ENCODE measurements around the gene DYRK1B. TPM values are rescaled to one million over a fixed set of nuclear protein-coding genes. Genes with fewer than 3 reads are reported as not detected.

Gene DYRK1B
- total RNA-seq, 1 donor from 2014 or later, result 25.1 TPM

DNA sequence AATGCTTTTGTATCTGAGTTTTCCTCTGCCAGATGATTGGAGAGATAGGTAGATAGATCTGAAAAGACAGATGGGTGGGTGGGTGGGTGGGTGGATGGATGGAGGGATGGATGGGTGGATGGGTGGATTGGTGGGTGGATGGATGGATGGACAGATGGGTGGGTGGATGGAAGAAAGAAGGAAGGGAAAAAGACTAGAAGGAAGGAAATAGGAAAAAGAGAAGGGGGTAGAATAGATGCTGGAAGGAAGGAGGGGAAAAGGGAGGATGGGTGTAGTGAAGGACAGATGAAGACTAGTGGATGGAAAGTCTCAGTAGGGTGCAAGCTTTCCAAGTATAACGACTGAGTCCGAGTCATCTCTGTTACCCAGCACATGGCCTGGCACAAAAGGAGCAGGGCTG is 31.2 kb upstream of the DYRK1B start:
- no peaks in the 10 kb centered on the region for H3K36me3 ChIP-seq (ENCODE audit: control insufficient read depth in 3 of 3, insufficient read depth in 3 of 3, low read length in 3 of 3)
- no peak overlapping the region for H3K9ac ChIP-seq (ENCODE audit: low read depth in 1 of 3, low read length in 3 of 3)
- no peaks in the 10 kb centered on the region for H3K27me3 ChIP-seq (ENCODE audit: control insufficient read depth in 3 of 3, insufficient read depth in 3 of 3, low read length in 3 of 3)
- H3K4me1 ChIP-seq (ENCODE audit: control insufficient read depth in 3 of 3, insufficient read depth in 3 of 3, low read length in 3 of 3), result peaks cover 0 to 10% (median 0%) of the 10 kb centered on the region in 3 donors
- no peak overlapping the region for H3K27ac ChIP-seq (ENCODE audit: low read depth, low read length)
- H3K9me3 ChIP-seq (ENCODE audit: control insufficient read depth in 3 of 3, low read length in 3 of 3), result no peaks in the 10 kb centered on the region
- no peak overlapping the region for H3K4me3 ChIP-seq (ENCODE audit: low read length in 3 of 3)

DNA sequence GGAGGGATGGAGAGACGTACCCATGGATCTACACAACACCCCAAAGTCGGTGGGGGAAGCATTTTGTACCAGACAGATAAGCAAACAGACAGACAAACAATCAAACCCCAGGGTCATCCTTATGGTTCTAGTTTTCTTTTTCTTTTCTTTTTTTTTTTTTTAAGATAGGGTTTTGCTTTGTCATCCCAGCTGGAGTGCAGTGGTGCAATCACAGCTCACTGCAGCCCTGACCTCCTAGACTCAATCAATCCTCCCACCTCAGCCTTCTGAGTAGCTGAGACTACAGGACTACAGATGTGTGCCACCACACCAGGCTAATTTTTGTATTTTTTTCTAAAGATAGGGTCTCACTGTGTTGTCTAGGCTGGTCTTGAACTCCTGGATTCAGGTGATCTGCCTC is 30.2 kb upstream of the DYRK1B start:
- Histone ChIP-seq H3K27me3 (ENCODE audit: control insufficient read depth in 3 of 3, insufficient read depth in 3 of 3, low read length in 3 of 3) (no peaks in the 10 kb centered on the region), H3K4me1 (ENCODE audit: control insufficient read depth in 3 of 3, insufficient read depth in 3 of 3, low read length in 3 of 3) (peaks cover 0 to 10% (median 0%) of the 10 kb centered on the region in 3 donors), H3K36me3 (ENCODE audit: control insufficient read depth in 3 of 3, insufficient read depth in 3 of 3, low read length in 3 of 3) (no peaks in the 10 kb centered on the region), H3K27ac (ENCODE audit: low read depth, low read length) (no peak overlapping the region), H3K9ac (ENCODE audit: low read depth in 1 of 3, low read length in 3 of 3) (no peak overlapping the region), H3K9me3 (ENCODE audit: control insufficient read depth in 3 of 3, low read length in 3 of 3) (no peaks in the 10 kb centered on the region), H3K4me3 (ENCODE audit: low read length in 3 of 3) (no peak overlapping the region)

DNA sequence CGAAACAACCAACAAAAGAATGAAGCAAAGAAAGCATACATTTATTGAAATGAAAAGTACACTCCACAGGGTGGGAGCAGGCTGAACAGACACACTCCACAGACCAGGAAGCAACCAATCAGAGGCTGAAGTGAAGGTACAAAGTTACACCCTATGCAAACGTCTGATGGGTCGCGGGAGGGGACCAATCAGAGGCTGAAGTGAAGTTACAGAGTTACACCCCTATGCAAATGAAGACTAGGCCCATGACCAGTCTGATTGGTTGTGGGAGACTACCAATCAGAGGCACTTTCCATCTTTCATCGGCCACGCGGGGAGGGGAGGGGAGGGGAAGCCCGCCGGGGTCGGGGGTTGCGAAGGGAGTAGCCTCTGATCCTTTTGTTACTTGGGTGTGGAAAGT is 24.6 kb upstream of the DYRK1B start:
- no peak overlapping the region for H3K9ac ChIP-seq (ENCODE audit: low read depth in 1 of 3, low read length in 3 of 3)
- no peak overlapping the region for H3K27ac ChIP-seq (ENCODE audit: low read depth, low read length)
- H3K4me1 ChIP-seq (ENCODE audit: control insufficient read depth in 3 of 3, insufficient read depth in 3 of 3, low read length in 3 of 3), result no peaks in the 10 kb centered on the region
- peaks cover 0 to 2% (median 0%) of the 10 kb centered on the region in 3 donors for H3K9me3 ChIP-seq (ENCODE audit: control insufficient read depth in 3 of 3, low read length in 3 of 3)
- peak overlapping the region in 1 of 3 donors; percentile 54 for H3K4me3 ChIP-seq (ENCODE audit: low read length in 3 of 3)
- no peaks in the 10 kb centered on the region for H3K36me3 ChIP-seq (ENCODE audit: control insufficient read depth in 3 of 3, insufficient read depth in 3 of 3, low read length in 3 of 3)
- no peaks in the 10 kb centered on the region for H3K27me3 ChIP-seq (ENCODE audit: control insufficient read depth in 3 of 3, insufficient read depth in 3 of 3, low read length in 3 of 3)

DNA sequence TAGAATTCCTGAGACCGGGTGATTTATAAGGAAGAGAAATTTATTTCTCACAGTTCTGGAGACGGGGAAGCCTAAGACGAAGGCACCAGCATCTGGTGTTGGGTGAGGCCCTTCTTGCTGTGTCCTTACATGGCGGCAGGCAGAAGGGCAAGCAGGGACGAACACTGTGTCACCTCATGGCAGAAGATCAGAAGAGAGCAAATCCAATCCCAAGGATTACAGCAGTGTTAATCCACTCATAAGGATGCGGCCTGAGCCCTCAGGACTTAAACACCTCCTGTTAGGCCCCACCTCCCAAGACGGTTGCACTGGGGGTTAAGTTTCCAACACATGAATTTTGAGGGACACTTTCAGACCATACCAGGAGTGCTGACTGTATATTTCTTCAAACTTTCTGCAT is 18.9 kb upstream of the DYRK1B start:
- no peaks in the 10 kb centered on the region for H3K36me3 ChIP-seq (ENCODE audit: control insufficient read depth in 3 of 3, insufficient read depth in 3 of 3, low read length in 3 of 3)
- H3K9me3 ChIP-seq (ENCODE audit: control insufficient read depth in 3 of 3, low read length in 3 of 3), result no peaks in the 10 kb centered on the region
- H3K4me3 ChIP-seq (ENCODE audit: low read length in 3 of 3), result no peak overlapping the region
- H3K9ac ChIP-seq (ENCODE audit: low read depth in 1 of 3, low read length in 3 of 3), result no peak overlapping the region
- H3K27ac ChIP-seq (ENCODE audit: low read depth, low read length), result no peak overlapping the region
- no peaks in the 10 kb centered on the region for H3K27me3 ChIP-seq (ENCODE audit: control insufficient read depth in 3 of 3, insufficient read depth in 3 of 3, low read length in 3 of 3)
- no peaks in the 10 kb centered on the region for H3K4me1 ChIP-seq (ENCODE audit: control insufficient read depth in 3 of 3, insufficient read depth in 3 of 3, low read length in 3 of 3)

DNA sequence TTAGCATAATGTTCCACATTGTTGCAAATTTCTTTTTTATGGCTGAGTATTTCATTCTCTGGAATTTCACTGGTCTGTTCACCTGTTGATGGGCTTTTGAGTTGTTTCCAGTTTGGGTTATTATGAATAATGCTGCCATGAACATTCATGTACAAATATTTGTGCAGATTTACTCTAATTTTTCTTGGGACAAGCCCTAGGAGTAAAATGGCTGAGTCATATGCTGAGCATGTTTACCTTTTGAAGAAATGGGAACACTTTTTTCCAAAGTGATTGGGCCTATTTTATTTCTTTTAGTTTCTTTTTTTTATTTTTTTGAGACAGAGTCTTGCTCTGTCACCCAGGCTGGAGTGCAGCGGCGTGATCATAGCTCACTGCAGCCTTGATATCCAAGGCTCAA is 16.9 kb upstream of the DYRK1B start:
- H3K27me3 ChIP-seq (ENCODE audit: control insufficient read depth in 3 of 3, insufficient read depth in 3 of 3, low read length in 3 of 3), result no peaks in the 10 kb centered on the region

DNA sequence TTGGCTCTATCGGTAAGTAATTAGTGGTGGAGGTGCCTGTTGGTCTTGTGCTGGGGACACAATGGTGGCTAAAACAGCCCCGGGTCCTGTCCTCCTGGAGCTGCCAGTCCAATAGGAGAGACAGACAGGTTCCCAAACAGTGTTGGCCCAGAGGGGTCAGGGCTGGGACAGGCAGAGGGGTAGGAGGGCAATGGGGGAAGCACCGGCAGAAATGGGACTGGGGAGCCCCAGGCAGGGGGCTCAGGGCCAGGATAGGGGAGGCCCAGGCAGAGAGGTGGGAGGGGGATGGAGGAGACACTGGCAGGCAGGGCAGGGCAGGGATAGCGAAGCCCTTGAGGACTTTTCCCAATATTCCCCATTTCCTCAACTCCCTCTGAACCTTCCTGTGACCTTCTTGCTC is 14.4 kb upstream of the DYRK1B start:
- H3K4me3 ChIP-seq (ENCODE audit: low read length in 3 of 3), result no peak overlapping the region
- H3K9ac ChIP-seq (ENCODE audit: low read depth in 1 of 3, low read length in 3 of 3), result no peak overlapping the region
- no peak overlapping the region for H3K27ac ChIP-seq (ENCODE audit: low read depth, low read length)
- H3K4me1 ChIP-seq (ENCODE audit: control insufficient read depth in 3 of 3, insufficient read depth in 3 of 3, low read length in 3 of 3), result peaks cover 27 to 32% (median 30%) of the 10 kb centered on the region in 3 donors
- no peaks in the 10 kb centered on the region for H3K9me3 ChIP-seq (ENCODE audit: control insufficient read depth in 3 of 3, low read length in 3 of 3)
- H3K27me3 ChIP-seq (ENCODE audit: control insufficient read depth in 3 of 3, insufficient read depth in 3 of 3, low read length in 3 of 3), result no peaks in the 10 kb centered on the region
- no peaks in the 10 kb centered on the region for H3K36me3 ChIP-seq (ENCODE audit: control insufficient read depth in 3 of 3, insufficient read depth in 3 of 3, low read length in 3 of 3)

More for the DNA sequence above, 16.9 kb upstream of the DYRK1B start:
- Histone ChIP-seq H3K27ac (ENCODE audit: low read depth, low read length) (no peak overlapping the region), H3K4me1 (ENCODE audit: control insufficient read depth in 3 of 3, insufficient read depth in 3 of 3, low read length in 3 of 3) (peaks cover 8 to 10% (median 9%) of the 10 kb centered on the region in 3 donors), H3K4me3 (ENCODE audit: low read length in 3 of 3) (no peak overlapping the region), H3K9me3 (ENCODE audit: control insufficient read depth in 3 of 3, low read length in 3 of 3) (no peaks in the 10 kb centered on the region), H3K9ac (ENCODE audit: low read depth in 1 of 3, low read length in 3 of 3) (no peak overlapping the region), H3K36me3 (ENCODE audit: control insufficient read depth in 3 of 3, insufficient read depth in 3 of 3, low read length in 3 of 3) (no peaks in the 10 kb centered on the region)

DNA sequence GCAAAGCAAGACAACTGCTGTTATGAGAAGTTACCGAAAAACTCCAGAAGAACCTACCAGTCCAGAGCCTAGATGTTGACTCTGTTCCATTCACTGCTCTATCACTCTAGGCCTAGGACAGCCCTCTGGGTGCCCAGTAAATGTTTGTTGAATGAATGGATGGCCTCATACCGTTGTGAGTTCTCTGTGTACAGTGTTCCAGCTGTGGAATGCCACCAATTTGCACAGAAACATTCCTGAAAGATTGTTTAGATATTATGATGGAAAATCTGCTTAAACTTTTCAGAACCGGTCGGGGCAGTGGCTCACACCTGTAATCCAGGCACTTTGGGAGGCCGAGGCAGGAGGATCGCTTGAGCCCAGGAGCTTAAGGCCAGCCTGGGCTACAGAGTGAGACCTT is 13.6 kb upstream of the DYRK1B start:
- H3K36me3 ChIP-seq (ENCODE audit: control insufficient read depth in 3 of 3, insufficient read depth in 3 of 3, low read length in 3 of 3), result no peaks in the 10 kb centered on the region
- H3K4me3 ChIP-seq (ENCODE audit: low read length in 3 of 3), result no peak overlapping the region
- no peaks in the 10 kb centered on the region for H3K27me3 ChIP-seq (ENCODE audit: control insufficient read depth in 3 of 3, insufficient read depth in 3 of 3, low read length in 3 of 3)
- peaks cover 33 to 41% (median 35%) of the 10 kb centered on the region in 3 donors for H3K4me1 ChIP-seq (ENCODE audit: control insufficient read depth in 3 of 3, insufficient read depth in 3 of 3, low read length in 3 of 3)
- H3K27ac ChIP-seq (ENCODE audit: low read depth, low read length), result no peak overlapping the region
- no peaks in the 10 kb centered on the region for H3K9me3 ChIP-seq (ENCODE audit: control insufficient read depth in 3 of 3, low read length in 3 of 3)
- no peak overlapping the region for H3K9ac ChIP-seq (ENCODE audit: low read depth in 1 of 3, low read length in 3 of 3)

DNA sequence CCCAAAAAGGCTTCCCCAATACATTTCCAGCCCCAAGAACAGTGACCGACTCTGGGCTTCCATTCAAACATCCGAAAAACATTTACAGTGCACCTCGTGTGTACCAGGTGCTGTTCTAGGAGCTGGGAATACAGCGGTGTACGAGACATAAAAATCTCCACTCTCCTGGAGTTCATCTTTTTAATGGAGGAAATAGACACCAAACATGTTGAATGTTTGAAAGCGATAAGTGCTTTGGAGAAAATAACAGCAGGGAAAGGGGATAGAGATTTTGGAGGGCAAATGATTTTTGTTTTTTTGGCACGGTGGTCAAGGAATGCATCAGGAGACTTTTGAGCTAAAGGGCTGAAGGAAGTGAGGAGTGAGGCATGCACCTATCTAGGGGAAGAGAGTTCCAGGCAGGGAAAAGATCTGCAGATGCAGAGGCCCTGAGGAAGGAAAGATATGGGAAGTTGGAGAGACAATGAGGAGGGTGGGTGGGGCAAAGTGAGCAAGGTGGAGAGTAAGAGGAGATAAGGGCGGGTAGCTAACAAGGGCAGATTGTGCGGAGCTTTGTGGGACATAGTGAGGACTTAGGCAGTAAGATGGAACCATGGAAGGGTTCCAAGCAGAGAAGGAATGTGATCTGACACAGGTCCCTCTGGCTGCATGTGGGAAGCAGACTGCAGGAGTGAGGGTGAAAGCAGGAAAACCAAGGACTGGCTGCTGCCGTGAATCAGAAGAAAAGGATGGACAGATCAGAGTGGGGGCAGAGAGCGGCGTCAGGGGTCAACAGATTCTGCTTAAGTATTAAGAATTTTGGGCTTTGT is 12.9 kb upstream of the DYRK1B start:
- Histone ChIP-seq H3K9me3 (ENCODE audit: control insufficient read depth in 3 of 3, low read length in 3 of 3) (no peaks in the 10 kb centered on the region), H3K27ac (ENCODE audit: low read depth, low read length) (peak overlapping the region; percentile 92), H3K4me1 (ENCODE audit: control insufficient read depth in 3 of 3, insufficient read depth in 3 of 3, low read length in 3 of 3) (peaks cover 34 to 42% (median 36%) of the 10 kb centered on the region in 3 donors), H3K36me3 (ENCODE audit: control insufficient read depth in 3 of 3, insufficient read depth in 3 of 3, low read length in 3 of 3) (no peaks in the 10 kb centered on the region), H3K9ac (ENCODE audit: low read depth in 1 of 3, low read length in 3 of 3) (peak overlapping the region; percentile 87 to 95 (median 92)), H3K27me3 (ENCODE audit: control insufficient read depth in 3 of 3, insufficient read depth in 3 of 3, low read length in 3 of 3) (no peaks in the 10 kb centered on the region), H3K4me3 (ENCODE audit: low read length in 3 of 3) (peak overlapping the region; percentile 80 to 94 (median 90))

DNA sequence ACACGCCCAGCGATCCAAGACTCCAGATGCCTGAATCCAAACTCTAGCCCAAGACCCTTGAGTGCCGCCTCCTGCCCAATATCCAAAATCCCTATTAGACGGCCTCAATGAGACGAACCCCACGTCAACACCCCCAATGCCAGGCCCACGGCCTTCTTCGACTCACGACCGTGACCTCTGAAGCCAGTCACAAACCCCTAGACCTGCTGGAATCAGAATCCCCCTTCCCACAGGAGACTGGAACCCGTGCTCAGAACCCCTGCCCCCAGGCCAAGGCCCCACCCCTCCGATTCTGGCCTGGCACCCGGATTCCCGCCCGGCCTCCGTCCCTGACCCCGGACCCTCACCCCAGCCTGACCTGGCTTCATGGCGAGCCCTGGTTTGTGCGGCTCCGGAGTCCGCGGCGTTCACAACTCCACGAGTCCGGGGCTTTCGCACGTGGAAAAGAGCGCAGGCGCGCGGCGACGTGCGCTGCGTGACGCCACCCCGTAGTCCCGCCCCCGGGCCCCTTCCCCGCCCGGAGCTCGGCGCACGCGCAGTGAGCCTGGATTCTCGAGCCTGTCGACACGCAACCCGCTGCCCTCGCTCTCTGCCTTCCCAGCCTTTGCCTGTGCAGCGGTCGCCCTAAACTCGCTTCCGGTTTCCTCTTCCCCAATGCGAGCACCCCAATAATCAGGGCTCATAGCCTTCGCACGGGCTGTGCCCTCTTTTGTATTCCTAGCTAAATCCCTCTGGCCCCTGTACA is 12.1 kb upstream of the DYRK1B start, which contains the start of gene FBL:
Gene FBL, minus strand, starts transcription at position 447 of the 745 bp plus-strand sequence. Its CDS starts 79 bp downstream, at position 368.
- H3K27me3 ChIP-seq (ENCODE audit: control insufficient read depth in 3 of 3, insufficient read depth in 3 of 3, low read length in 3 of 3), result no peaks in the 10 kb centered on the region
- no peaks in the 10 kb centered on the region for H3K9me3 ChIP-seq (ENCODE audit: control insufficient read depth in 3 of 3, low read length in 3 of 3)
- peak within 1 kb of the TSS; percentile 92 to 95 (median 94) for H3K9ac ChIP-seq (ENCODE audit: low read depth in 1 of 3, low read length in 3 of 3)
- H3K27ac ChIP-seq (ENCODE audit: low read depth, low read length), result peak within 1 kb of the TSS; percentile 92
- peak within 1 kb of the TSS; percentile 90 to 94 (median 90) for H3K4me3 ChIP-seq (ENCODE audit: low read length in 3 of 3)
- H3K4me1 ChIP-seq (ENCODE audit: control insufficient read depth in 3 of 3, insufficient read depth in 3 of 3, low read length in 3 of 3), result peaks cover 36 to 49% (median 42%) of the 10 kb centered on the region in 3 donors
- no peaks in the 10 kb centered on the region for H3K36me3 ChIP-seq (ENCODE audit: control insufficient read depth in 3 of 3, insufficient read depth in 3 of 3, low read length in 3 of 3)

DNA sequence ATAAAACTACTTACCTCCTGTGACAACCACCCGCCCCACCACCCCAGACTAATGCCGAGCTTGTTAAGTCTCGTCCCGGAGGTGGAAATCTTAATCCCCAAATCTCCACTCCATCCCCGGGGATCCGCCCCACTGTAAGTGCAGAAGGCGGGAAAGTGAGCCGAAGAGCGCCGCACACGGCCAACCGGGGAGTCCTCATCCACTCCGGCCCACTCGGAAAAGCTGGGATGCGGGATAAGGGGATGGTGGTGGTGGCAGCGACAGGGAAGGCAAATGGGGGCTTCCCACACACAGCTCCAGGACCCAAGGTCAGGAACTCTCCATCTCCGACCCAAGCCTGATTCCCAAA is 11.6 kb upstream of the DYRK1B start:
- H3K4me1 ChIP-seq (ENCODE audit: control insufficient read depth in 3 of 3, insufficient read depth in 3 of 3, low read length in 3 of 3), result peaks cover 36 to 52% (median 42%) of the 10 kb centered on the region in 3 donors
- H3K4me3 ChIP-seq (ENCODE audit: low read length in 3 of 3), result peak overlapping the region; percentile 90 to 94 (median 90)
- H3K27ac ChIP-seq (ENCODE audit: low read depth, low read length), result peak overlapping the region; percentile 92
- no peaks in the 10 kb centered on the region for H3K36me3 ChIP-seq (ENCODE audit: control insufficient read depth in 3 of 3, insufficient read depth in 3 of 3, low read length in 3 of 3)
- no peaks in the 10 kb centered on the region for H3K27me3 ChIP-seq (ENCODE audit: control insufficient read depth in 3 of 3, insufficient read depth in 3 of 3, low read length in 3 of 3)
- H3K9me3 ChIP-seq (ENCODE audit: control insufficient read depth in 3 of 3, low read length in 3 of 3), result no peaks in the 10 kb centered on the region
- peak overlapping the region; percentile 92 to 95 (median 94) for H3K9ac ChIP-seq (ENCODE audit: low read depth in 1 of 3, low read length in 3 of 3)

Data from skeletal muscle tissue (tissue), 4 donors.